ENCODE measurements around the gene ASIC2.

- no peak for TF ChIP-seq CTCF (IDR thresholded peaks at IDR 0.05; ENCODE audit: low read length)
- TF ChIP-seq EZH2 (IDR thresholded peaks at IDR 0.05; ENCODE audit: borderline replicate concordance, low read length) = no peak
These were observed 219.7 kb downstream of the ASIC2 start for GRCh38 chr17:33073416-33073815.

All from OCI-LY1 (cell line).